HEK293 (cell line): ENCODE measurements around the gene MRPS11.

Experiments
- CTCF ChIP-seq: fragments of 450-650 bp; formaldehyde crosslinking; IDR thresholded peaks from 2 replicates; pipeline ENCODE4 v1.5.1; 2016; ENCODE audit warnings: missing biosample characterization, missing genetic modification characterization
- EGR2 ChIP-seq: fragments of 450-650 bp; formaldehyde crosslinking; IDR thresholded peaks from 2 replicates; pipeline ENCODE4 v1.5.1; 2016; ENCODE audit warnings: low read depth, missing biosample characterization, missing genetic modification characterization
- KLF8 ChIP-seq: fragments of 450-650 bp; formaldehyde crosslinking; IDR thresholded peaks from 2 replicates; pipeline ENCODE4 v1.5.1; 2016; ENCODE audit warnings: missing biosample characterization, missing genetic modification characterization
- PBX3 ChIP-seq: sonication (generic); formaldehyde crosslinking; IDR thresholded peaks from 2 replicates; pipeline ENCODE4 v1.8.1; 2022; ENCODE audit warnings: mild to moderate bottlenecking, moderate library complexity, missing genetic modification reagents
- ZBTB20 ChIP-seq: fragments of 450-650 bp; formaldehyde crosslinking; IDR thresholded peaks from 2 replicates; pipeline ENCODE4 v1.5.1; 2016; ENCODE audit warnings: missing biosample characterization, missing genetic modification characterization
- ZNF169 ChIP-seq: fragments of 450-650 bp; formaldehyde crosslinking; IDR thresholded peaks from 2 replicates; pipeline ENCODE4 v1.5.1; 2016; ENCODE audit warnings: missing biosample characterization, missing genetic modification characterization
- ZNF2 ChIP-seq: fragments of 450-650 bp; formaldehyde crosslinking; IDR thresholded peaks from 2 replicates; pipeline ENCODE4 v1.5.1; 2016; ENCODE audit warnings: missing biosample characterization, missing genetic modification characterization
- ZNF274 ChIP-seq, 2 experiments: fragments of 200-500 bp in 1 of 2; fragments of 450-650 bp in 1 of 2; sonication (Bioruptor generic) in 1 of 2; formaldehyde crosslinking in 1 of 2; IDR thresholded peaks; 2 replicates each; pipeline versions ENCODE4 v1.5.1 to v1.6.1; 2014 to 2016; ENCODE audit warnings: borderline replicate concordance in 1 of 2, inconsistent platforms in 1 of 2, low read length in 1 of 2, missing biosample characterization in 1 of 2, missing genetic modification characterization in 1 of 2
- ZNF416 ChIP-seq: fragments of 450-650 bp; formaldehyde crosslinking; IDR thresholded peaks from 2 replicates; pipeline ENCODE4 v1.5.1; 2016; ENCODE audit warnings: missing biosample characterization, missing genetic modification characterization
- ZNF561 ChIP-seq: fragments of 450-650 bp; IDR thresholded peaks from 2 replicates; pipeline ENCODE4 v1.5.1; 2018; ENCODE audit warnings: missing biosample characterization, missing genetic modification characterization, borderline replicate concordance
- ZSCAN30 ChIP-seq: fragments of 450-650 bp; IDR thresholded peaks from 2 replicates; pipeline ENCODE4 v1.5.1; 2018; ENCODE audit warnings: missing biosample characterization, mild to moderate bottlenecking, missing genetic modification characterization, moderate library complexity

- no peak for TF ChIP-seq CTCF
- no peak for TF ChIP-seq ZNF561 (tag by site-specific recombination)
- no peak for TF ChIP-seq ZBTB20
- TF ChIP-seq PBX3 (CRISPR knock-in tag), result no peak
- TF ChIP-seq ZNF2, result no peak
- TF ChIP-seq EGR2 (tag by site-specific recombination), result no peak
- TF ChIP-seq ZNF274 (IDR thresholded peaks at IDR 0.05; ENCODE audit: low read length), result no peak
- no peak for TF ChIP-seq ZNF274 (tag by site-specific recombination; IDR thresholded peaks at IDR 0.05; ENCODE audit: borderline replicate concordance)
- no peak for TF ChIP-seq ZSCAN30 (tag by site-specific recombination)
- TF ChIP-seq KLF8, result no peak
- no peak for TF ChIP-seq ZNF416
- TF ChIP-seq ZNF169 (tag by site-specific recombination), result no peak
These were observed 26.3 kb upstream of the MRPS11 start for GRCh38 chr15:88441076-88441730.
